Natural killer cell (primary cell): ENCODE measurements around the gene PDE5A. TPM values are rescaled to one million over a fixed set of nuclear protein-coding genes. Genes with fewer than 3 reads are reported as not detected.

Source experiments
- ATAC-seq, 3 donors: fragments of 150-1000 bp in 2 of 3; fragments of 200-7000 bp in 1 of 3; cut with Tn5 transposase; 1 replicate in 1 of 3; 2 replicates in 2 of 3; pipeline ENCODE4 v1.10.0; 2021; ENCODE audit warnings: mild to moderate bottlenecking in 2 of 3, moderate library complexity in 2 of 3
- DNase-seq, 2 donors: peaks; one replicate each; pipeline versions ENCODE4 v3.0.0 to v3.0.0-alpha.2; 2013 to 2021; ENCODE audit warnings: mixed read lengths in 1 of 2
- H3K27ac ChIP-seq: one replicate; pipeline ENCODE4 v1.5.1; 2013; ENCODE audit warnings: mild to moderate bottlenecking, low read length
- H3K27me3 ChIP-seq: one replicate; pipeline ENCODE4 v1.6.1; 2013; ENCODE audit warnings: low read length; ENCODE audit not compliant: control insufficient read depth, insufficient read depth
- H3K36me3 ChIP-seq: one replicate; pipeline ENCODE4 v1.6.1; 2013; ENCODE audit warnings: low read length; ENCODE audit not compliant: control insufficient read depth, insufficient read depth
- H3K4me1 ChIP-seq: one replicate; pipeline ENCODE4 v1.6.1; 2013; ENCODE audit warnings: low read length; ENCODE audit not compliant: control insufficient read depth, insufficient read depth
- H3K4me3 ChIP-seq: one replicate; pipeline ENCODE4 v1.5.1; 2013; ENCODE audit warnings: low read length
- H3K9me3 ChIP-seq: one replicate; pipeline ENCODE4 v1.6.1; 2013; ENCODE audit warnings: low read length; ENCODE audit not compliant: control insufficient read depth, insufficient read depth
- H3K27ac Mint-ChIP-seq, 2 donors: one replicate each; pipeline ENCODE4 v1.8.0; 2022; ENCODE audit warnings: mild to moderate bottlenecking in 2 of 2, mixed read lengths in 2 of 2, moderate library complexity in 1 of 2
- H3K27me3 Mint-ChIP-seq, 2 donors: one replicate each; pipeline ENCODE4 v1.8.0; 2022; ENCODE audit warnings: low read depth in 2 of 2, mixed read lengths in 2 of 2
- H3K36me3 Mint-ChIP-seq: one replicate; pipeline ENCODE4 v1.8.0; 2022; ENCODE audit warnings: mixed read lengths
- H3K4me1 Mint-ChIP-seq, 2 donors: one replicate each; pipeline ENCODE4 v1.8.0; 2022; ENCODE audit warnings: mixed read lengths in 2 of 2
- H3K4me3 Mint-ChIP-seq: one replicate; pipeline ENCODE4 v1.8.0; 2022; ENCODE audit warnings: mild to moderate bottlenecking, moderate library complexity, mixed read lengths
- H3K9me3 Mint-ChIP-seq, 2 donors: one replicate each; pipeline ENCODE4 v1.8.0; 2022; ENCODE audit warnings: mixed read lengths in 2 of 2
- WGBS: methylation state at CpG from one replicate; pipeline ENCODE4 v1.1.7; 2013; ENCODE audit warnings: missing lambda C conversion rate; ENCODE audit not compliant: insufficient coverage; 5-methylcytosine and 5-hydroxymethylcytosine counted together
- intact Hi-C: fragments of 100-400 bp; cut with micrococcal nuclease; formaldehyde crosslinking; loops from one replicate; pipeline ENCODE4 v1.14.2; 2022
- total RNA-seq, 4 donors: library from RNA; stranded (reverse); fragments of 120-200 nt in 1 of 4; gene quantifications; one replicate each; pipeline versions ENCODE4 v1.2.3 to v1.2.4, GENCODE V29; 2013 to 2022
- TF ChIP-seq, protein P1 (sequence below): fragments of 200-600 bp; IDR thresholded peaks from one replicate; pipeline ENCODE4 v1.8.0; 2022; ENCODE audit warnings: antibody characterized with exemption

The PDE5A gene
- total RNA-seq, 3 donors from 2014 or later (not counting 1 experiment from before 2014, with no cell fraction given) = 2.1 to 4.0 (median 2.5) TPM

DNA sequence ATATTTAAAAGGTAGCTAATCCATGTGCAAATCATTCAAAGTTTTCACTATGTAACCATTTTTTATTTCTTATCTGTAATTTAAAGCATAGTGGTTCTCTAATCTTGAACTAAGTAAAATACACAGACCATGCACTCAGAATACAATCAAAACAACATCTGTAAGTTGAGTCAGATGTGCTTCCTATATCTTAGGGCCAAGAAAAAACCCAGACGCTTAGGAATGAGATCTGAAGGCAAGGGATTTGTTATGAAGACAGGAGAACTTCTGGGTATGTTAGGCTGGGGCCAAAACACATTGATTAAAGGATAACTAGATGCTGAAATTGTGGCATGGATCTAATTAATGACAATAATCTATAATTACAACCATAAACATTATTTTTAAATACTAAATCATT is 120.3 kb downstream of the PDE5A start:
- DNase-seq (no peak), ATAC-seq (no peak)
- WGBS = 100% methylated on average over 1 of the region's 1 CpG
- H3K4me1 Mint-ChIP-seq = no peaks in the 10 kb centered on the region
- H3K9me3 Mint-ChIP-seq = no peaks in the 10 kb centered on the region
- intact Hi-C loops = no loop called here
- no peaks in the 10 kb centered on the region for H3K27me3 ChIP-seq
- no peak overlapping the region for H3K4me3 ChIP-seq
- H3K9me3 ChIP-seq = no peaks in the 10 kb centered on the region
- peaks cover 5% of the 10 kb centered on the region for H3K36me3 ChIP-seq
- no peaks in the 10 kb centered on the region for H3K36me3 Mint-ChIP-seq
- H3K27me3 Mint-ChIP-seq = no peaks in the 10 kb centered on the region
- H3K27ac ChIP-seq = no peak overlapping the region
- no peak overlapping the region for H3K27ac Mint-ChIP-seq
- no peaks in the 10 kb centered on the region for H3K4me1 ChIP-seq
- TF ChIP-seq, protein P1, sequence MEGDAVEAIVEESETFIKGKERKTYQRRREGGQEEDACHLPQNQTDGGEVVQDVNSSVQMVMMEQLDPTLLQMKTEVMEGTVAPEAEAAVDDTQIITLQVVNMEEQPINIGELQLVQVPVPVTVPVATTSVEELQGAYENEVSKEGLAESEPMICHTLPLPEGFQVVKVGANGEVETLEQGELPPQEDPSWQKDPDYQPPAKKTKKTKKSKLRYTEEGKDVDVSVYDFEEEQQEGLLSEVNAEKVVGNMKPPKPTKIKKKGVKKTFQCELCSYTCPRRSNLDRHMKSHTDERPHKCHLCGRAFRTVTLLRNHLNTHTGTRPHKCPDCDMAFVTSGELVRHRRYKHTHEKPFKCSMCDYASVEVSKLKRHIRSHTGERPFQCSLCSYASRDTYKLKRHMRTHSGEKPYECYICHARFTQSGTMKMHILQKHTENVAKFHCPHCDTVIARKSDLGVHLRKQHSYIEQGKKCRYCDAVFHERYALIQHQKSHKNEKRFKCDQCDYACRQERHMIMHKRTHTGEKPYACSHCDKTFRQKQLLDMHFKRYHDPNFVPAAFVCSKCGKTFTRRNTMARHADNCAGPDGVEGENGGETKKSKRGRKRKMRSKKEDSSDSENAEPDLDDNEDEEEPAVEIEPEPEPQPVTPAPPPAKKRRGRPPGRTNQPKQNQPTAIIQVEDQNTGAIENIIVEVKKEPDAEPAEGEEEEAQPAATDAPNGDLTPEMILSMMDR = no peak
- no peak overlapping the region for H3K4me3 Mint-ChIP-seq

DNA sequence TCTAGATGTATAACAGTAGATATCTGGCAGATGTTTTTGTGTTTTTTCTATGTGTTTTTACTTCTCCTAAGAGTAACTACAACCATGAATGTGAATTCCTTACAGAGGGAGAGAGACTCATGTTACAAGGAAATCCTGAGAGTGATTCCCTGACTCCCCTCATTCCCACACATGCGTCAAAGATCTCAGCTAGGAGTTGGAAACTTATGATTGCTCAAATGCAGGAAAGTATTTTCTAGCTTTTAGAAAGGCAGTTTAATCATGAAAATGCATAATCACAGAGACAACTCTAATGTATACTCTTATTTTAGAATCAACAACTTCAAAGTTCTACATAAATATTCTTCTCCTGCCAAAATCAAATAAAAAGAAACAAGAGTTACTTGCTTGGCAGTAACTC is 121.8 kb downstream of the PDE5A start:
- Histone ChIP-seq H3K4me3 (no peak overlapping the region), H3K27ac (no peak overlapping the region), H3K36me3 (no peaks in the 10 kb centered on the region), H3K9me3 (no peaks in the 10 kb centered on the region), H3K27me3 (no peaks in the 10 kb centered on the region), H3K4me1 (no peaks in the 10 kb centered on the region)
- Mint-ChIP-seq H3K36me3 (no peaks in the 10 kb centered on the region), H3K4me1 (no peaks in the 10 kb centered on the region), H3K27me3 (no peaks in the 10 kb centered on the region), H3K9me3 (no peaks in the 10 kb centered on the region), H3K4me3 (no peak overlapping the region), H3K27ac (no peak overlapping the region)
- ATAC-seq = no peak
- DNase-seq = no peak
- TF ChIP-seq, protein P1 = no peak
- intact Hi-C loops = no loop called here
- WGBS = no CpG with 5 or more reads among the region's 1 CpG

DNA sequence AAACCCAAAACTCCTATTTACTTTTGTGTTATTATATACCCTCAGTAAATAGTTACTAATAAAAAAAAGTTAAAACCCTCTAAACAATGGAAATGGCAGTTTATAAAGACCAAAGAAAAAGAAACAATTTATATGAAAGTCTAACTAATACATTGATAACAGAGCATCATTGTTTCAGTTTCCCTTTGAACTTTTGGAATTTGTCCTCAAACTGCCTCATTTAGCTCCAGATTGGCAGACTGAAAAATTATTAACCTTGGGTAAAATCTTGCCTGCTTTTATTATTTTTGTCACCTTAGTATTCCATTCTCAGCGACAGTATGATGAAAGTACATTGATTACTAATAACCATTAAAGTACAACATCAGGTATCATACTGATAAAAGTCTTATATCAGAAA is 124.0 kb downstream of the PDE5A start:
- intact Hi-C loops = no loop called here
- Mint-ChIP-seq H3K4me1 (no peaks in the 10 kb centered on the region), H3K27ac (no peak overlapping the region), H3K36me3 (no peaks in the 10 kb centered on the region), H3K9me3 (no peaks in the 10 kb centered on the region), H3K4me3 (no peak overlapping the region), H3K27me3 (no peaks in the 10 kb centered on the region)
- ATAC-seq (no peak), DNase-seq (no peak)
- Histone ChIP-seq H3K27me3 (no peaks in the 10 kb centered on the region), H3K36me3 (no peaks in the 10 kb centered on the region), H3K27ac (no peak overlapping the region), H3K4me3 (no peak overlapping the region), H3K4me1 (no peaks in the 10 kb centered on the region), H3K9me3 (no peaks in the 10 kb centered on the region)
- WGBS = no CpG with 5 or more reads among the region's 1 CpG
- TF ChIP-seq, protein P1 = no peak

DNA sequence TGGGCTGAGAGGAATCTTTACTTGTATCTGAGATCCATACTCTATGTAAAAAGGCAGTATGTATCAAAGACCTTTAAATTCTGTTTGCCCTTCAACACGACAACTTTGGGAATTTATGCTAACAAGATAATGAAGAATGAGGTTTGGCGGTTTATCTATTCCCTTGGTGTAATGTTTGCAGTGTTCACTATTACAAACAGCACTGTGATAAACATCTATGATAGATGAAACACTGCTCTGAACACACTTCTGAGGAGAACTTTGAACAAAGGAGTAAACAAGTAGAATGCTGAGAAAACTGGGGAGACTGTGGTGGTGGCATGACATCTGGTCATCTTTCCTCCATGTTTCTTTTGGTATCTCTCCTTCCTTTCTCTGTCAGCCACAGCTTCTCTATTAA is 126.9 kb downstream of the PDE5A start:
- no peak overlapping the region for H3K4me3 Mint-ChIP-seq
- intact Hi-C loops = no loop called here
- Histone ChIP-seq H3K9me3 (no peaks in the 10 kb centered on the region), H3K36me3 (peaks cover 23% of the 10 kb centered on the region), H3K27ac (no peak overlapping the region), H3K4me1 (no peaks in the 10 kb centered on the region), H3K27me3 (no peaks in the 10 kb centered on the region), H3K4me3 (no peak overlapping the region)
- H3K27me3 Mint-ChIP-seq = no peaks in the 10 kb centered on the region
- H3K4me1 Mint-ChIP-seq = no peaks in the 10 kb centered on the region
- 100% methylated on average over 1 of the region's 2 CpGs for WGBS
- H3K9me3 Mint-ChIP-seq = no peaks in the 10 kb centered on the region
- no peak overlapping the region for H3K27ac Mint-ChIP-seq
- H3K36me3 Mint-ChIP-seq = no peaks in the 10 kb centered on the region
- DNase-seq = no peak
- ATAC-seq = no peak
- TF ChIP-seq, protein P1 = no peak
